Subcutaneous adipose tissue (tissue), 4 donors: ENCODE results near the gene CLASP1. TPM values are rescaled to one million over a fixed set of nuclear protein-coding genes. Genes with fewer than 3 reads are reported as not detected.

Experiments
- CTCF ChIP-seq: fragments of 450-650 bp; IDR thresholded peaks from one replicate; pipeline ENCODE4 v1.5.1; 2016; ENCODE audit warnings: low read depth, mild to moderate bottlenecking, control low read depth, antibody characterized with exemption, moderate library complexity
- total RNA-seq, 4 donors: library from RNA; depleted of rRNA; stranded (reverse); fragments of >200 nt; gene quantifications; one replicate each; pipeline ENCODE4 v1.1.0, GENCODE V29; 2016

The CLASP1 gene
- total RNA-seq, 4 donors from 2014 or later: 94.0 to 166 (median 112) TPM

GRCh38 chr2:121427187-121427689 lies 222.0 kb downstream of the CLASP1 start:
- TF ChIP-seq CTCF: no peak

- TF ChIP-seq CTCF: no peak
These were observed 228.8 kb downstream of the CLASP1 start for GRCh38 chr2:121420486-121420885.

- TF ChIP-seq CTCF: no peak
These were observed 230.1 kb downstream of the CLASP1 start for GRCh38 chr2:121419081-121419699.

- no peak for TF ChIP-seq CTCF
These were observed 230.7 kb downstream of the CLASP1 start for GRCh38 chr2:121418494-121419058.

- TF ChIP-seq CTCF: no peak
These were observed 231.4 kb downstream of the CLASP1 start for GRCh38 chr2:121417826-121418225.

- no peak for TF ChIP-seq CTCF
These were observed 233.5 kb downstream of the CLASP1 start for GRCh38 chr2:121415727-121416126.

- TF ChIP-seq CTCF: no peak
These were observed 236.9 kb downstream of the CLASP1 start for GRCh38 chr2:121412349-121412748.
